ENCODE results near the gene HSPG2.

HSPG2 gene

GRCh38 chr1:21849909-21850576 lies 87.1 kb downstream of the HSPG2 start:
- in situ Hi-C loops (cut with MboI; ENCODE audit: low pct_unique_long_range_greater_than_20kb, low sequenced_read_pairs, unreplicated experiment) = no loop called here
- DNase-seq (ENCODE audit: low spot score) = no peak
- no peak for TF ChIP-seq CTCF (IDR thresholded peaks at IDR 0.05; ENCODE audit: extremely low read depth, insufficient read depth, missing control alignments)

- in situ Hi-C loops (cut with MboI; ENCODE audit: low pct_unique_long_range_greater_than_20kb, low sequenced_read_pairs, unreplicated experiment) = no loop called here
- DNase-seq (ENCODE audit: low spot score) = no peak
- no peak for TF ChIP-seq CTCF (IDR thresholded peaks at IDR 0.05; ENCODE audit: extremely low read depth, insufficient read depth, missing control alignments)
Observed at GRCh38 chr1:21848524-21849174, 88.5 kb downstream of the HSPG2 start.

- TF ChIP-seq CTCF (IDR thresholded peaks at IDR 0.05; ENCODE audit: extremely low read depth, insufficient read depth, missing control alignments) = no peak
- in situ Hi-C loops (cut with MboI; ENCODE audit: low pct_unique_long_range_greater_than_20kb, low sequenced_read_pairs, unreplicated experiment) = no loop called here
- no peak for DNase-seq (ENCODE audit: low spot score)
Observed at GRCh38 chr1:21847223-21848205, 89.6 kb downstream of the HSPG2 start.

GRCh38 chr1:21845646-21846641 lies 91.2 kb downstream of the HSPG2 start:
- DNase-seq (ENCODE audit: low spot score) = no peak
- TF ChIP-seq CTCF (IDR thresholded peaks at IDR 0.05; ENCODE audit: extremely low read depth, insufficient read depth, missing control alignments) = no peak
- in situ Hi-C loops (cut with MboI; ENCODE audit: low pct_unique_long_range_greater_than_20kb, low sequenced_read_pairs, unreplicated experiment) = no loop called here

- in situ Hi-C loops (cut with MboI; ENCODE audit: low pct_unique_long_range_greater_than_20kb, low sequenced_read_pairs, unreplicated experiment) = no loop called here
- no peak for DNase-seq (ENCODE audit: low spot score)
- TF ChIP-seq CTCF (IDR thresholded peaks at IDR 0.05; ENCODE audit: extremely low read depth, insufficient read depth, missing control alignments) = no peak
Observed at GRCh38 chr1:21843996-21844395, 93.1 kb downstream of the HSPG2 start.

Data from GM13977 (cell line).